ENCODE data around the gene DTX4. TPM values are rescaled to one million over a fixed set of nuclear protein-coding genes. Genes with fewer than 3 reads are reported as not detected.

Gene DTX4
- total RNA-seq, 4 donors from 2014 or later: 0.15 to 0.91 (median 0.47) TPM

GRCh38 chr11:59183771-59184170 is 11.8 kb downstream of the DTX4 start:
- Histone ChIP-seq H3K4me1 (no peaks in the 10 kb centered on the region), H3K27me3 (peaks cover 0 to 10% (median 4%) of the 10 kb centered on the region in 3 donors), H3K4me3 (no peak overlapping the region), H3K27ac (no peak overlapping the region), H3K9me3 (no peaks in the 10 kb centered on the region), H3K36me3 (no peaks in the 10 kb centered on the region)
- intact Hi-C loops (cut with DNase I; ENCODE audit: low total_unique reads) (no loop called here), in situ Hi-C loops (cut with MboI; ENCODE audit: low sequenced_read_pairs in 4 of 4) (no loop called here)
- no peak for ATAC-seq
- DNase-seq: no peak
- TF ChIP-seq CTCF (IDR thresholded peaks at IDR 0.05 in 4 of 5, conservative IDR thresholded peaks at IDR 0.05 in 1 of 5): no peak
- no peak for TF ChIP-seq POLR2A (IDR thresholded peaks at IDR 0.05)

- no peaks in the 10 kb centered on the region for H3K9me3 ChIP-seq
- H3K4me1 ChIP-seq: no peaks in the 10 kb centered on the region
- TF ChIP-seq CTCF (IDR thresholded peaks at IDR 0.05 in 4 of 5, conservative IDR thresholded peaks at IDR 0.05 in 1 of 5) (no peak), POLR2A (IDR thresholded peaks at IDR 0.05) (no peak)
- DNase-seq (no peak), ATAC-seq (no peak)
- H3K27ac ChIP-seq: no peak overlapping the region
- in situ Hi-C loops (cut with MboI; ENCODE audit: low sequenced_read_pairs in 4 of 4): no loop called here
- H3K27me3 ChIP-seq: peaks cover 0 to 10% (median 4%) of the 10 kb centered on the region in 3 donors
- H3K36me3 ChIP-seq: no peaks in the 10 kb centered on the region
- intact Hi-C loops (cut with DNase I; ENCODE audit: low total_unique reads): no loop called here
- H3K4me3 ChIP-seq: no peak overlapping the region
These were observed 12.9 kb downstream of the DTX4 start for GRCh38 chr11:59184691-59185339.

- ATAC-seq (no peak), DNase-seq (no peak)
- in situ Hi-C loops (cut with MboI; ENCODE audit: low sequenced_read_pairs in 4 of 4): no loop called here
- H3K36me3 ChIP-seq: no peaks in the 10 kb centered on the region
- H3K4me1 ChIP-seq: no peaks in the 10 kb centered on the region
- H3K4me3 ChIP-seq: no peak overlapping the region
- intact Hi-C loops (cut with DNase I; ENCODE audit: low total_unique reads): no loop called here
- TF ChIP-seq POLR2A (IDR thresholded peaks at IDR 0.05): no peak
- no peak for TF ChIP-seq CTCF (IDR thresholded peaks at IDR 0.05 in 4 of 5, conservative IDR thresholded peaks at IDR 0.05 in 1 of 5)
- no peak overlapping the region for H3K27ac ChIP-seq
- H3K27me3 ChIP-seq: peaks cover 0 to 10% (median 4%) of the 10 kb centered on the region in 3 donors
- no peaks in the 10 kb centered on the region for H3K9me3 ChIP-seq
These were observed 13.5 kb downstream of the DTX4 start for GRCh38 chr11:59185386-59185945.

GRCh38 chr11:59186130-59186594 is 14.2 kb downstream of the DTX4 start:
- no peaks in the 10 kb centered on the region for H3K9me3 ChIP-seq
- no peak overlapping the region for H3K27ac ChIP-seq
- in situ Hi-C loops (cut with MboI; ENCODE audit: low sequenced_read_pairs in 4 of 4) (no loop called here), intact Hi-C loops (cut with DNase I; ENCODE audit: low total_unique reads) (no loop called here)
- TF ChIP-seq POLR2A (IDR thresholded peaks at IDR 0.05) (no peak), CTCF (IDR thresholded peaks at IDR 0.05 in 4 of 5, conservative IDR thresholded peaks at IDR 0.05 in 1 of 5) (peak in 2 of 5 experiments; percentile 25 to 28)
- DNase-seq (no peak), ATAC-seq (no peak)
- no peak overlapping the region for H3K4me3 ChIP-seq
- H3K27me3 ChIP-seq: peaks cover 0 to 10% (median 4%) of the 10 kb centered on the region in 3 donors
- H3K4me1 ChIP-seq: no peaks in the 10 kb centered on the region
- no peaks in the 10 kb centered on the region for H3K36me3 ChIP-seq
